ENCODE measurements around the gene SPESP1. TPM values are rescaled to one million over a fixed set of nuclear protein-coding genes. Genes with fewer than 3 reads are reported as not detected.

Gene SPESP1
- total RNA-seq, 1 donor from 2014 or later = not detected

DNA sequence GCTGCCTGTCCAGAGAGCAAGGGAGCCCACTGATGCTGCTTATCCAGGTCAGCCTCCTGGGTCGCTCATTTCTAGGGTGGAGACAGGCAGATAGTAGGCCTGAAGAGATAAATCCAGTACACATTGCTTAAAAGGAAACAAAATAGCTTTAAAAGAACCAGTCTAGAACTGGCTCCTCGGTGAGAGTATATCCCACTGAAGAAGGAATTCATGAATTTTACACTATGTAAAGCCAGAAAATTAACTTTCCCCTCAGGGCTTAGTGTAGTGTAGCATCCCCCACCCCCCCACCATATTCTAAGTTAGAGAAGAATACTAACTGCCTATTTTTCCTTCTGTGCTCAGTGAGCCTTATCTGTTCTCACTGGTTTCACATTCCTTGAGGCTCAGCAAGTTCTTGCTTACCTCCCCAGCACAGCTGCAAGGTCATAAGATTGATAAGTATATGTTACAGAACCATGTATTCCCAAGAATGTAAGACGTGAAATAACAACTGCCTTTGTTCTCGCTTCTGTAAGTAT, 53.7 kb downstream of the SPESP1 start:
- no peak for DNase-seq (ENCODE audit: low spot score in 2 of 2, unreplicated experiment in 2 of 2)
- peaks cover 7% of the 10 kb centered on the region for H3K9me3 Mint-ChIP-seq
- peaks cover 21% of the 10 kb centered on the region for H3K4me1 Mint-ChIP-seq
- peak overlapping the region; percentile 91 for H3K27ac Mint-ChIP-seq
- H3K27me3 Mint-ChIP-seq (ENCODE audit: low read depth) = peaks cover 17% of the 10 kb centered on the region
- TF ChIP-seq, protein P1, sequence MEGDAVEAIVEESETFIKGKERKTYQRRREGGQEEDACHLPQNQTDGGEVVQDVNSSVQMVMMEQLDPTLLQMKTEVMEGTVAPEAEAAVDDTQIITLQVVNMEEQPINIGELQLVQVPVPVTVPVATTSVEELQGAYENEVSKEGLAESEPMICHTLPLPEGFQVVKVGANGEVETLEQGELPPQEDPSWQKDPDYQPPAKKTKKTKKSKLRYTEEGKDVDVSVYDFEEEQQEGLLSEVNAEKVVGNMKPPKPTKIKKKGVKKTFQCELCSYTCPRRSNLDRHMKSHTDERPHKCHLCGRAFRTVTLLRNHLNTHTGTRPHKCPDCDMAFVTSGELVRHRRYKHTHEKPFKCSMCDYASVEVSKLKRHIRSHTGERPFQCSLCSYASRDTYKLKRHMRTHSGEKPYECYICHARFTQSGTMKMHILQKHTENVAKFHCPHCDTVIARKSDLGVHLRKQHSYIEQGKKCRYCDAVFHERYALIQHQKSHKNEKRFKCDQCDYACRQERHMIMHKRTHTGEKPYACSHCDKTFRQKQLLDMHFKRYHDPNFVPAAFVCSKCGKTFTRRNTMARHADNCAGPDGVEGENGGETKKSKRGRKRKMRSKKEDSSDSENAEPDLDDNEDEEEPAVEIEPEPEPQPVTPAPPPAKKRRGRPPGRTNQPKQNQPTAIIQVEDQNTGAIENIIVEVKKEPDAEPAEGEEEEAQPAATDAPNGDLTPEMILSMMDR (IDR thresholded peaks at IDR 0.05; ENCODE audit: unreplicated experiment) = no peak
- no peak overlapping the region for H3K4me3 Mint-ChIP-seq
- no peaks in the 10 kb centered on the region for H3K36me3 Mint-ChIP-seq

GRCh38 chr15:68984586-68984985, 54.3 kb downstream of the SPESP1 start:
- Mint-ChIP-seq H3K9me3 (peaks cover 7% of the 10 kb centered on the region), H3K27ac (peak overlapping the region; percentile 91), H3K27me3 (ENCODE audit: low read depth) (peaks cover 17% of the 10 kb centered on the region), H3K4me1 (peaks cover 21% of the 10 kb centered on the region), H3K4me3 (no peak overlapping the region), H3K36me3 (no peaks in the 10 kb centered on the region)
- no peak for DNase-seq (ENCODE audit: low spot score in 2 of 2, unreplicated experiment in 2 of 2)
- TF ChIP-seq, protein P1 (IDR thresholded peaks at IDR 0.05; ENCODE audit: unreplicated experiment) = no peak

DNA sequence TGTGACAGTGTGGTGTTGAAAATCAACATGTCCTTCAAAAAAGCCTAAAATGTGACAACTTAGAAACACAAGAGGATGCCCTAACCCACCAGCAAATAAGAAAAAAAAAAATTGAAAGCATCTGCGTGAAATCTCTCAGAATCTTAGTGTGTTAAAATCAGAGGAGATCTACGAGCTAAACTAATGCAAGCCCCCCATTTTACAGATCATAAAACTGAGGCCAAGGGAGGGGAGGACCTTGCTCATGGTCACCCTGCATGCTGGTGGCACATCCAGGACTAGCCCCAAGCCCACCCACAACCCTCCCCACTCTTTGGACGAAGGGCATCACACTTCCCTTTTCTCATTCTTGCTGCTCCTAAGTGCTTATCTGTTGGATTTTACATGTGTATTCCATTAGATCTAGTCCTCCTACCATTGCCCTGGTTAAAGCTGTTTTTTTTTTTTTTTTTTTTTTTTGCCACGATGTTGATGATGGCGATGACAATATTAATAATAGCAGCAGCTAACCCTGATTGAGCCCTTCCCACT, 55.1 kb downstream of the SPESP1 start:
- Mint-ChIP-seq H3K9me3 (peaks cover 7% of the 10 kb centered on the region), H3K4me3 (no peak overlapping the region), H3K36me3 (no peaks in the 10 kb centered on the region), H3K4me1 (peaks cover 21% of the 10 kb centered on the region), H3K27me3 (ENCODE audit: low read depth) (peaks cover 23% of the 10 kb centered on the region), H3K27ac (no peak overlapping the region)
- TF ChIP-seq, protein P1 (IDR thresholded peaks at IDR 0.05; ENCODE audit: unreplicated experiment) = no peak
- no peak for DNase-seq (ENCODE audit: low spot score in 2 of 2, unreplicated experiment in 2 of 2)

DNA sequence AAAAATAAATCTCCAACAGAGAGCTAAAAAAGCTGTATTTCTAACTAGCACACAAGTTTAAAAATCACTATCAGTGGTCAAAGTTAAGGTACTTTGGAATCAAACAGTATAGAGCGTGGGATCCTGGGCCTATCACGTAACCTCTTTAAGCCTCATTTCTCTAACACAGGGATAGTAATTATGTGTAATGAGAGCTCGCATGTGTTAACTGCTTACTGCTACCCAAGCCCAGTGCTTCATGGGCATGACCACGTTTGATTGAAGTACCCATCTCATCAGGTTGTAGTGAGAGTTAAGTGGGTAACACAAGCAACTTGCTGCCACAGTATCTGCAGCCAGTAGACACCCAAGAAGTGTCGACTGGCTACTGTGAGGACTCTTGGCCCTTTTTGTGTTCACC, 56.0 kb downstream of the SPESP1 start:
- Mint-ChIP-seq H3K27me3 (ENCODE audit: low read depth) (peaks cover 27% of the 10 kb centered on the region), H3K4me3 (no peak overlapping the region), H3K36me3 (no peaks in the 10 kb centered on the region), H3K9me3 (peaks cover 7% of the 10 kb centered on the region), H3K27ac (no peak overlapping the region), H3K4me1 (peaks cover 28% of the 10 kb centered on the region)
- TF ChIP-seq, protein P1 (IDR thresholded peaks at IDR 0.05; ENCODE audit: unreplicated experiment) = no peak
- no peak for DNase-seq (ENCODE audit: low spot score in 2 of 2, unreplicated experiment in 2 of 2)

DNA sequence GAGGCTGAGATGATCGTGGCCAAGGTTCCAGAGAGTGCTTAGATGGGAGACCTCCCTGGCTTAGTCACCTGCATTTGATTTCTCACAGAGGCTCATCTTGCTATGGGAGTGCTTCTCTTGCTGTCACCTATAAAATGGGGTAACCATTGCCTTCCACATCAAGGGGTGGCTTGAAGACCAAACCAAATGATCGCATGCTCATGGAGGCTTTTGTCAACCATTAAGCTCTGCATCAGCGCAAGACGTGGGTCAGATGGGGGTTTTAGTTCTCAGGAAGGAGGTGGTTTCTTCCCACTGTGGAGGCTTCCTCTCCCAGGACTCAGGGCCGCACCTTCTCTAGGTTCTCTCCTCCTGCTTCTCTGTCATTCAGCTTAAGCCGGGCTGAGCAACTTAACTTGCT, 56.8 kb downstream of the SPESP1 start:
- no peak for DNase-seq (ENCODE audit: low spot score in 2 of 2, unreplicated experiment in 2 of 2)
- TF ChIP-seq, protein P1 (IDR thresholded peaks at IDR 0.05; ENCODE audit: unreplicated experiment) = no peak
- Mint-ChIP-seq H3K4me1 (peaks cover 36% of the 10 kb centered on the region), H3K9me3 (peaks cover 1% of the 10 kb centered on the region), H3K36me3 (no peaks in the 10 kb centered on the region), H3K4me3 (no peak overlapping the region), H3K27me3 (ENCODE audit: low read depth) (peaks cover 27% of the 10 kb centered on the region), H3K27ac (no peak overlapping the region)

All from mesothelial cell of epicardium (in vitro differentiated cells).